Liver (tissue), 3 donors: ENCODE measurements around the gene RAD9A.

Experiments
- EGR1 ChIP-seq, 2 donors: IDR thresholded peaks; 2 replicates each; pipeline ENCODE4 v1.6.1; 2016 to 2018; ENCODE audit warnings: antibody characterized with exemption in 2 of 2, low read depth in 2 of 2
- GABPA ChIP-seq, 2 donors: IDR thresholded peaks in 1 of 2; conservative IDR thresholded peaks in 1 of 2; 2 replicates each; pipeline ENCODE4 v1.6.1; 2016; ENCODE audit warnings: antibody characterized with exemption in 2 of 2, mild to moderate bottlenecking in 1 of 2, moderate library complexity in 1 of 2
- HNF4A ChIP-seq, 2 donors: conservative IDR thresholded peaks; 2 replicates each; pipeline ENCODE4 v1.6.1; 2016; ENCODE audit warnings: antibody characterized with exemption in 2 of 2, mild to moderate bottlenecking in 2 of 2
- NR2F2 ChIP-seq: IDR thresholded peaks from 2 replicates; pipeline ENCODE4 v1.6.1; 2016; ENCODE audit warnings: antibody characterized with exemption
- RAD21 ChIP-seq, 2 donors: IDR thresholded peaks; 2 replicates each; pipeline ENCODE4 v1.6.1; 2016; ENCODE audit warnings: antibody characterized with exemption in 2 of 2, mild to moderate bottlenecking in 2 of 2
- SP1 ChIP-seq: IDR thresholded peaks from 2 replicates; pipeline ENCODE4 v1.6.1; 2018; ENCODE audit warnings: antibody characterized with exemption, mild to moderate bottlenecking
- TAF1 ChIP-seq: conservative IDR thresholded peaks from 2 replicates; pipeline ENCODE4 v1.6.1; 2016; ENCODE audit warnings: antibody characterized with exemption, mild to moderate bottlenecking
- YY1 ChIP-seq: IDR thresholded peaks from 2 replicates; pipeline ENCODE4 v1.6.1; 2016; ENCODE audit warnings: antibody characterized with exemption, mild to moderate bottlenecking
- TF ChIP-seq, protein P1 (sequence below): fragments of 150-350 bp; IDR thresholded peaks from 2 replicates; pipeline ENCODE4 v1.5.1; 2017; ENCODE audit warnings: improper control_type of control experiment, low read depth, low read length; ENCODE audit not compliant: missing input control
- TF ChIP-seq, protein P2 (sequence below): IDR thresholded peaks from 2 replicates; pipeline ENCODE4 v1.6.1; 2016; ENCODE audit warnings: antibody characterized with exemption, mild to moderate bottlenecking
- donor health status: healthy.
- donor health status: healthy.

DNA sequence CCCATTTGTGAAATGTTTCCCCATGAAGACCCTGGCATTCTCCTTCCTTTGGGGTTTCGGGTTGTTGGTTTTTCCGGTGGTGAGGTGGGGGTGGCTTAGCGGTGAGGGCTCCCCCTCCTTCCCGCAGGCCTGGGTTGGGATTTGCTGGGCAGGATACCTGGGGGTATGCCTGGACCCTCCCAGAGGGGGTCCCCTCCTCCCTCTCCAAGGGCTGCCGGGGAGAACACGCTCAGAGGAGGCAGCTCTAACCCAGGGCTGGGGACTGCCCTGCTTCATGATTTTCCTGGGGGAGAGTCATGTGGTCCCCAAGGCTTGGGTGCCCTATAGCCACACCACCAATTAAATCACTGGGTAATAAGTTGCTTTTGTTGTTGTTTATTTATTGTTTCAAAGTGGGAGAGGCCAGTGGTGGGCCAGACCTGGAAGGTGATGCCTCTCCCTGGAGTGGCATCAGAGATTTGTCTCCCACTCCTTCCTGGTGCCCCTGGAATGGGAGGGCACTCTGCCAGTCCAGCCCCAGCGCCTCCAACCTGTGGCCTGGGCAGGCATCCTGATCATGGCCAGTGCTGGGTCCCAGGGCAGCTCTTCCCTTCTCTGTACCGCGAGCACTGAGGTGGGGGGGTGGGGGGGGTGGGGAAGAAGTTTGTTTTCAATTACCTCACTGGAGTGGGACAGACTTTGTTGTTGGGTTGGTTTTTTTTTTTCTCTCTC, 17.1 kb upstream of the RAD9A start:
- TF ChIP-seq, protein P1, sequence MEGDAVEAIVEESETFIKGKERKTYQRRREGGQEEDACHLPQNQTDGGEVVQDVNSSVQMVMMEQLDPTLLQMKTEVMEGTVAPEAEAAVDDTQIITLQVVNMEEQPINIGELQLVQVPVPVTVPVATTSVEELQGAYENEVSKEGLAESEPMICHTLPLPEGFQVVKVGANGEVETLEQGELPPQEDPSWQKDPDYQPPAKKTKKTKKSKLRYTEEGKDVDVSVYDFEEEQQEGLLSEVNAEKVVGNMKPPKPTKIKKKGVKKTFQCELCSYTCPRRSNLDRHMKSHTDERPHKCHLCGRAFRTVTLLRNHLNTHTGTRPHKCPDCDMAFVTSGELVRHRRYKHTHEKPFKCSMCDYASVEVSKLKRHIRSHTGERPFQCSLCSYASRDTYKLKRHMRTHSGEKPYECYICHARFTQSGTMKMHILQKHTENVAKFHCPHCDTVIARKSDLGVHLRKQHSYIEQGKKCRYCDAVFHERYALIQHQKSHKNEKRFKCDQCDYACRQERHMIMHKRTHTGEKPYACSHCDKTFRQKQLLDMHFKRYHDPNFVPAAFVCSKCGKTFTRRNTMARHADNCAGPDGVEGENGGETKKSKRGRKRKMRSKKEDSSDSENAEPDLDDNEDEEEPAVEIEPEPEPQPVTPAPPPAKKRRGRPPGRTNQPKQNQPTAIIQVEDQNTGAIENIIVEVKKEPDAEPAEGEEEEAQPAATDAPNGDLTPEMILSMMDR: no peak
- no peak for TF ChIP-seq GABPA (IDR thresholded peaks at IDR 0.05 in 1 of 2, conservative IDR thresholded peaks at IDR 0.05 in 1 of 2)
- no peak for TF ChIP-seq SP1
- TF ChIP-seq NR2F2: no peak
- no peak for TF ChIP-seq TAF1
- TF ChIP-seq, protein P2, sequence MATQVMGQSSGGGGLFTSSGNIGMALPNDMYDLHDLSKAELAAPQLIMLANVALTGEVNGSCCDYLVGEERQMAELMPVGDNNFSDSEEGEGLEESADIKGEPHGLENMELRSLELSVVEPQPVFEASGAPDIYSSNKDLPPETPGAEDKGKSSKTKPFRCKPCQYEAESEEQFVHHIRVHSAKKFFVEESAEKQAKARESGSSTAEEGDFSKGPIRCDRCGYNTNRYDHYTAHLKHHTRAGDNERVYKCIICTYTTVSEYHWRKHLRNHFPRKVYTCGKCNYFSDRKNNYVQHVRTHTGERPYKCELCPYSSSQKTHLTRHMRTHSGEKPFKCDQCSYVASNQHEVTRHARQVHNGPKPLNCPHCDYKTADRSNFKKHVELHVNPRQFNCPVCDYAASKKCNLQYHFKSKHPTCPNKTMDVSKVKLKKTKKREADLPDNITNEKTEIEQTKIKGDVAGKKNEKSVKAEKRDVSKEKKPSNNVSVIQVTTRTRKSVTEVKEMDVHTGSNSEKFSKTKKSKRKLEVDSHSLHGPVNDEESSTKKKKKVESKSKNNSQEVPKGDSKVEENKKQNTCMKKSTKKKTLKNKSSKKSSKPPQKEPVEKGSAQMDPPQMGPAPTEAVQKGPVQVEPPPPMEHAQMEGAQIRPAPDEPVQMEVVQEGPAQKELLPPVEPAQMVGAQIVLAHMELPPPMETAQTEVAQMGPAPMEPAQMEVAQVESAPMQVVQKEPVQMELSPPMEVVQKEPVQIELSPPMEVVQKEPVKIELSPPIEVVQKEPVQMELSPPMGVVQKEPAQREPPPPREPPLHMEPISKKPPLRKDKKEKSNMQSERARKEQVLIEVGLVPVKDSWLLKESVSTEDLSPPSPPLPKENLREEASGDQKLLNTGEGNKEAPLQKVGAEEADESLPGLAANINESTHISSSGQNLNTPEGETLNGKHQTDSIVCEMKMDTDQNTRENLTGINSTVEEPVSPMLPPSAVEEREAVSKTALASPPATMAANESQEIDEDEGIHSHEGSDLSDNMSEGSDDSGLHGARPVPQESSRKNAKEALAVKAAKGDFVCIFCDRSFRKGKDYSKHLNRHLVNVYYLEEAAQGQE: no peak
- no peak for TF ChIP-seq HNF4A (conservative IDR thresholded peaks at IDR 0.05)
- TF ChIP-seq YY1: no peak
- TF ChIP-seq RAD21 (IDR thresholded peaks at IDR 0.05): no peak
- no peak for TF ChIP-seq EGR1 (IDR thresholded peaks at IDR 0.05; ENCODE audit: low read depth in 2 of 2)
